Stimulated activated CD8-positive, alpha-beta memory T cell treated with anti-CD3 and anti-CD28 coated beads, Interleukin-7, amount 100 ng/mL, for 1 hour (primary cell): ENCODE data around the gene PTPN7.
"Not testable (repeated sequence)": the region's sequence is repeated elsewhere in the genome, so short reads cannot be mapped to it uniquely, and the experiment has no call there.

ENCODE experiments used
- DNase-seq, 2 donors: peaks; one replicate each; pipeline ENCODE4 v3.0.0-alpha.2; 2020; ENCODE audit warnings: low read depth in 2 of 2

PTPN7 gene

GRCh38 chr1:202189918-202190715, 29.7 kb upstream of the PTPN7 start:
- no peak for DNase-seq

GRCh38 chr1:202189001-202189790, 28.8 kb upstream of the PTPN7 start:
- DNase-seq: peak; percentile 50 to 69

GRCh38 chr1:202187697-202188407, 27.4 kb upstream of the PTPN7 start:
- DNase-seq: no peak

GRCh38 chr1:202187041-202187671, 26.8 kb upstream of the PTPN7 start:
- DNase-seq: no peak

- no peak for DNase-seq
These were observed 25.9 kb upstream of the PTPN7 start for GRCh38 chr1:202186327-202186726.

- peak; percentile 41 to 57 for DNase-seq
These were observed 24.5 kb upstream of the PTPN7 start for GRCh38 chr1:202184750-202185460.

- DNase-seq: no peak
These were observed 21.9 kb upstream of the PTPN7 start for GRCh38 chr1:202182040-202182877.

- DNase-seq: no peak
These were observed 21.2 kb upstream of the PTPN7 start for GRCh38 chr1:202181586-202181985.

GRCh38 chr1:202180751-202181139, 20.3 kb upstream of the PTPN7 start:
- not testable (repeated sequence) for DNase-seq

GRCh38 chr1:202179828-202180750, 19.7 kb upstream of the PTPN7 start:
- no peak for DNase-seq

- no peak for DNase-seq
These were observed 16.8 kb upstream of the PTPN7 start for GRCh38 chr1:202176949-202177927.

- no peak for DNase-seq
These were observed 13.6 kb upstream of the PTPN7 start for GRCh38 chr1:202173993-202174392.

- DNase-seq: no peak
These were observed 11.6 kb upstream of the PTPN7 start for GRCh38 chr1:202172015-202172355.

- DNase-seq: no peak
These were observed 11.1 kb upstream of the PTPN7 start for GRCh38 chr1:202171292-202172014.

- DNase-seq: no peak
These were observed 10.3 kb upstream of the PTPN7 start for GRCh38 chr1:202170726-202171125.

- DNase-seq: no peak
These were observed 8.5 kb upstream of the PTPN7 start for GRCh38 chr1:202168861-202169260.

GRCh38 chr1:202167708-202168415, 7.5 kb upstream of the PTPN7 start:
- no peak for DNase-seq
